HG03108 (cell line): ENCODE measurements around the gene GIT2.
"Not testable (repeated sequence)": the region's sequence is repeated elsewhere in the genome, so short reads cannot be mapped to it uniquely, and the experiment has no call there.

ENCODE experiments used
- ATAC-seq: cut with Tn5 transposase; IDR thresholded peaks from one replicate; pipeline ENCODE4 v1.9.1; 2021; ENCODE audit warnings: moderate library complexity; ENCODE audit not compliant: unreplicated experiment

The GIT2 gene

DNA sequence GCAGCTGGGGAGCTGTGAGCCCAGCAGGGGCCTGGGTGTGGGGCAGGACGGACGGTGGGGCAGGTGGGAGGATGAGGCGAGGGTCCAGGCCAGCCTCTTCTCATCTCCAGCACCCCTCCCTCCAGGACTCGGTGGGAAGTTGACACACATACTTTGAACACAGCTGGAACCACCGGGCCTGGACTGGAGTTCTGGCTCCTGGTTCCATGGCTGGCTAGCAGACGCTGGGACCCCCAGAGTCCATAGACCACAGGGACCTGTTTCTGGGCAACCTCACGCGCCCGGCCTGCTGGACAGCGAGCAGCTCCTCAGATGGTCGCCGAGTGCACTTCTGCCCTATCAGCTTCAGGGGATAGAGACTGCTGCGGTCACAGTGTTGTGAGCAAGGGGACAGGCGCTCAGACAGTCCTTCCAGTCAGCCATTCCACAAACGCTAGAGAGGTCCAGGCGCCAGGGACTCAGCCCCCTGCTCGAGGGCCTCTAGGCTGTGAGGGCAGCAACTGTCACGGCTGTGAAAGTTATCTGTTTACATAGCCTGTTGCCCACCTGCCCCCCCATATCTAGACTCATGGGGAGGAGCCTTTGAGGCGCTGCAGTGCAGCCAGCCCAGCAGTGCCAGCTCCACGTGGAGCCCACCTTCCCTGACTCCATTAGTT lies 70.9 kb downstream of the GIT2 start:
- no peak for ATAC-seq

GRCh38 chr12:109923481-109924245 lies 72.5 kb downstream of the GIT2 start:
- ATAC-seq = no peak

GRCh38 chr12:109923038-109923437 lies 73.1 kb downstream of the GIT2 start:
- ATAC-seq = no peak

DNA sequence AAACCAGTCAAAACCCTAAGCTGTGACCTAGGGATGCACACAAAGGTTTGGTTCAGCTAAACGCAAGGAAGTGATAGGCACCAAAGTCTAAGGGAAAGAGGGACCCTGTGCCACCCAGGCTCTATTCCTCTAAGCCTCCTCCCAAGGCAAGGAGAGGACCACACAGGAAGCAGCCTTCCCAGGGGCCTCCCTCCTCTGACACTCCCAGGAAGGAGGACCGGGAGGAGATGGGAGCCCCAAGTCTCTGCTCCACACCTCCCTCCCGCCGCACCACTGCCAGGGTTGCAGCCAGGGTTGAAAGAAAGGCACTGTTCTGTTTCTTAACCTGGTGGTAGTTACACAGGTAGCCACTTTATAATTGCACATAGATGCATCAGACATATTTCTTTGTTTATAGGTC lies 74.2 kb downstream of the GIT2 start:
- ATAC-seq = no peak

DNA sequence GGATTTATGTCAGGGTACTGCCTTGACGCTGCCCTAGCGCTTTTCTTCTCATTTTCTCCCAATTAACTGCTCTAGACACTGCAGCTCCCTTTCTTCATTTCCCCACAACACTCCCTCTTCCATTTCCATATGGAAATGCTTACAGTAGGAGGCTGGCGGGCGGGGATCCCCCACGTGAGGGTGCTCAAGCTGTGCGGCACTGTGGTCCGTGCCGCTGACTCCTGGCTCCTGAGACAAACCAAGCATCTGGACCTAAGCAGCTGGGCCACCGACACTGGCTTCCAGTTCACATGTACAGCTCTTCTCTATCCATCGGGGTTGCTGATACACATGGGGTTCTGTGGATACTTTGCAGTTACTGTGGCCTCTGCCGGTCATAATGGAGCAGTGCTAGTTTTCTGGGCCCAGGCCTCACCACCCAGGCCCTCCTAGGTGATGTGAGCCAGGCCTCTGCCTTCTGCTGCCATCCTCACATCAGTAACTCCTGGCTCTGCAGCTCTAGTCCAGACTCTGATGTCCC lies 75.8 kb downstream of the GIT2 start:
- no peak for ATAC-seq

DNA sequence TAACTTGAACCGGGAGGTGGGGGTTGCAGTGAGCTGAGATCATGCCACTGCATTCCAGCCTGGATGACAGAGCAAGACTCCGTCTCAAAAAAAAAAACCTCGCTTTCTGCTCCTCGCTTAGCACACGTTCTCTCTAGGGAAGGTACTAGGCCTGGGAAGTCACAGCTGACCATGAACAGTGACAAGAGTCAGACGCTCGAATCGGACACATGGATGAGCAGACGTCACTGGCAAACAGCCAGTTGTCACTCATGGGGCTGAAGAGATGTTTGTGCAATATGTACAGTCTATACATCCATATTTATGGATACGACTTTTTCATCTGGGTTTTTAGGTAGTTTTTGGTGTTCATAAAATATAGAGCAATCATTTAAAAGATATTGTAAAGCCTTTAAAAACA lies 76.7 kb downstream of the GIT2 start:
- ATAC-seq = no peak

GRCh38 chr12:109916045-109916444 lies 80.1 kb downstream of the GIT2 start:
- no peak for ATAC-seq

DNA sequence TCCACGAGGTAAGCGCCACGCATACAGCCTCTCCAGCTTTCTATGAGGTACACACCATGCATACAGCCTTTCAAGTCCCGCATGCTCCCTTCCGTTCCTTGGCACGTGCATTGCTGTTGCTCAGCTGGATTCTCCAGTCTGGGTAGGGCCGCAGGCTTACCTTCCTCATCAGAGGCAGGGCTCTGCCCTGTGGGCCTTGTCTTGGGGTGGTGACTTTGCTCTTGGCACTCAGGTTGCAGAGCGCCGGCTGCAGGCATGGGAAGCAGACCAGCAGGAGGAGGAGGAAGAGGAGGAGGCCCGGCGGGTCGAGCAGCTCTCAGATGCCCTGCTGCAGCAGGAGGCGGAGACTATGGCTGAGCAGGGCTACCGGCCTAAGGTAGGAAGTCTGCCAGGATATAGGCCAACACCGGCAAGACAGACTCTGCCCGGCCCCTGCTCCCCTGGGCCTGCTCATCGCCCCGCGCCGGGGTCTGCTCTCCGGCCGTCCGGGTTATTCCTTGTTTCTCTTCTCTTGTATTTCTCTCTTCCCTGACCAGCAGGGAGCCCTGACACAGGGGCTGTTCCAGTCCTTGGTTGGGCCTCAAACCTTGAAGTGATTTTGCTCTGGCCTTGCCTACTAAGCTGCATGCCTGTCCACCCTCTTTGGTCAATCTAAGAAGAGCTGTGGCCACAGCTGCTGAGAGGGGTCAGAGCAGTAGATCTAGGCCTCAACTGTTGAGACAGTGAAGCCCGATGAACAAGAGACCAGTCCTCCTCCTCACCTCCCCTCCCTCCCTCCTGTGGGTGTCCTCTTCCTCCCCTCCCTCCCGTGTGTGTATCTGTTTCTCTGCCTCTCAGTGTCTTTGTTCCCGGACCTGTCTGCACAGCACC lies 80.8 kb downstream of the GIT2 start:
- no peak for ATAC-seq

- no peak for ATAC-seq
Observed at GRCh38 chr12:109914461-109914860, 81.7 kb downstream of the GIT2 start.

DNA sequence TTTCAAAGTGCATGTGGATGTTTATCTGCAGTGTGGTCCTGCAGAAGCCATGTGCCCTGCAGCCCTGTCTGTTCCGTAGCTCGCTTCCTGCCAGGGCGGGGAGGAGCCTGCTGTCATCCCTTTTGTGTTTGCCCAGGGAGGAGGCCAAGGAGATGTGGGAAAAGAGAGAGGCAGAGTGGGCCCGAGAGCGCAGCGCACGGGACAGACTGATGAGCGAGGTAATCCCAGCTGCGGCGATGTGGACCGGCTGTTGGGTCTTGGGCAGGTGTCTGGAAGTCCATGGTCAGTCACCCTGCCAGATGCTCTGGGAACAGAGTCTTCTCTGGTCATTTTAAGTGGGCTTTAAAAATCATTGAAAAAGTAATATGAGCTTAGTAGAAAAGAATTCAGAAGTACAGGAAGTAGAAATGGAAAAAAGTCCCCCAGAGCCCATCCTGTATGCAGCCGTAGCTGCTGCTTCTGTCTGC lies 83.3 kb downstream of the GIT2 start:
- no peak for ATAC-seq

DNA sequence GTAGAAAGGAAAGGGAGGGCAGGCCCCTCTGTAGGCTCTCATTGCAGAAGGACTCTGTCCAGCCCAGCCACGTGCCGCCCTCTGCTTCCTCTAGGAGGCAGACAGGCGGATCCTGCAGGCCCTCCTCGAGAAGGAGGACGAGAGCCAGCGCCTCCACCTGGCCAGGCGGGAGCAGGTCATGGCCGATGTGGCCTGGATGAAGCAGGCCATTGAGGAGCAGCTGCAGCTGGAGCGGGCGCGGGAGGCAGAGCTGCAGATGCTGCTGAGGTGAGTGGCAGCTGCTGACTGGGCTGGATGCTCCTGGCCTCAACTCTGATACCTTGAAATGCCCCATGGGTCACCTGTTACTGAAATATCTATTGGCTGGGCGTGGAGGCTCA lies 85.2 kb downstream of the GIT2 start:
- ATAC-seq = no peak

DNA sequence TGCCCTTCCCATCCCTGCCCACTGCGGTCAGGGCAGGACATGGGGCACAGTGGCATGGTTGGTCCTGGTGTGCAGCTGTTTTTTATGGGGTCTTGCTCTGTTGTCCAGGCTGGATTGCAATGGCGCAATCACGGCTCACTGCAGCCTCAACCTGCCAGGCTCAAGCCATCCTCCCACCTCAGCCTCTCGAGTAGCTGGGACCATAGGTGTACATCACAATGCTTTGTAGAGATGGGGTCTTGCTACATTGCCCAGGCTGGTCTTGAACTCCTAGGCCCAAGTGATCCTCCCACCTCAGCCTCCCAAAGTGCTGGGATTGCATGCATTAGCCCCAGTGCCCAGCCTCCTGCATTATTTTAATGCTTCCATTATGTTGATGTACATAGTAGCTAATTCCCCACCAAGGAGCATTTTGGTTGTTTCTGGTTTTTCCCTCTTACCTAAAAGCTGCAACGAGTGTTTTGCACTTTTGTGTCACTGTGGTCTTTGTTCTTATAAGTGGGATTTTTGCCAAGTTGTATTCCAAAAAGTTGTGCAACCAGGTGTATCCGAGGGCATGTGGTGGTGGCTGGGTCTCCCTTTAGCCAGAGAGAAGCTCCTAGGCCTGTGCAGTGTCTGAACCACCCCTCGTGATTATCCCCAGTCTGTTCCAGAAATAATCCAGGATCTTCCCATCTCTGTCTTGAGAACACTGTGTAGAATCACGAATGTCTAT lies 85.8 kb downstream of the GIT2 start:
- no peak for ATAC-seq

- ATAC-seq = no peak
Observed at GRCh38 chr12:109905301-109905700, 90.9 kb downstream of the GIT2 start.

DNA sequence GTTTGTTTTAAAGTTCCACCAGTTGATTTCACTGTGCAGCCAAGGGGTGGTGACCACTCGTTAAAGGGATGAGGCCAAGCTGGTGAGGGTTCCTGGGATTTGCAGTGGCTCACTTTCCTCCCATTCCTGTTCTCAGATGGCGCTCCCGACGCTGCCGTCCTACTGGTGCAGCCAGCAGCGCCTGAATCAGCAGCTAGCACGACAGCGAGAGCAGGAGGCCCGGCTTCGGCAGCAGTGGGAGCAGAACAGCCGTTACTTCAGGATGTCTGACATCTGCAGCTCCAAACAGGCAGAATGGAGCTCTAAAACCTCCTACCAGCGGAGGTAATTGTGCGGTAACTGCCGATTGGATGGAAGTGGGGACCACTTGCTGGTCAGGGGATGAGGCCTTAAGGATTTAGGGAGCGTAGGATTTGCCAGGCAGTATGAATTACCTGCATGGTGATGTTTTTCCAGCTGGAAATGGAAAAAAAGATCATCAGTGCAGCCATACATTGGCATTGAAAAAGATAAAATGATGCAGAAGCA lies 93.2 kb downstream of the GIT2 start:
- ATAC-seq = no peak

DNA sequence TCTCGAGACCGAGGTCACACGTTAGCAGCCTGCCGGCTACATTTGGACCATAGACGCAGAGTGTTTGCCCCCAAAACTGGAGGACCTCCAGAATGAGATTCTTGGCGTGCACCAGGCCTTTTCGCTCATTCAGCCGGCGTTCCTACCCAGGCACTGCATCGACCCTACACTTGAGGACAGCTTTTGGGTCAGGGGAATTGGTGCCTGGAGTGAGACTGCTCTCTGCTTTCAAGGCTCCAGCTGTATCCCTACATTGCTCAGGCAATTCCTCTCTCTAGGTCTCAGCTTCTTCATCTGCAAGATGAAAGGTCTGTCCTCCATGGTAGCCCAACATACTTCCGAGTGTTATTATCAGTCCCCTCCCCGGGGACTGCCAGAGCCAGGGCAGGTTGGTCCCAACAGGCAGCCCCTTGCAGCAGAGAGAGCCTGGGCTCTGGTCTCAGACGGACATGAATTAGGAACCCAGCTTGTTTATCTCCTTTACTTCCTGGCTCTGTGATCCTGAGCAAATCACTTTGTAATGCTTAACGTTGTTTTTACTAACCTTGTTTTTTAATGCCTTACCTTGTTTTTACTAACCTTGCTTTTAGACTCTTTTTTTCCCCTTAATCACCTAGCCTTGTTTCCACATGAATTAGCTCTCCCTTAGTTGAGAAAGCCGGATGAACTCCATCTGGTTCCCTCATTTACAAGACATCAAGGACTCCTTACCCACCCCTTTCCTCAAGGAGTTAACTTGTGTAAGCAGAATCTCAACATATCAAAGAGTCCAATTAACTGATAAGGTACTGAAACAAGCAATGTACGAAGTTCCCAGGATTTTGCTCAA lies 95.2 kb downstream of the GIT2 start:
- ATAC-seq = no peak

DNA sequence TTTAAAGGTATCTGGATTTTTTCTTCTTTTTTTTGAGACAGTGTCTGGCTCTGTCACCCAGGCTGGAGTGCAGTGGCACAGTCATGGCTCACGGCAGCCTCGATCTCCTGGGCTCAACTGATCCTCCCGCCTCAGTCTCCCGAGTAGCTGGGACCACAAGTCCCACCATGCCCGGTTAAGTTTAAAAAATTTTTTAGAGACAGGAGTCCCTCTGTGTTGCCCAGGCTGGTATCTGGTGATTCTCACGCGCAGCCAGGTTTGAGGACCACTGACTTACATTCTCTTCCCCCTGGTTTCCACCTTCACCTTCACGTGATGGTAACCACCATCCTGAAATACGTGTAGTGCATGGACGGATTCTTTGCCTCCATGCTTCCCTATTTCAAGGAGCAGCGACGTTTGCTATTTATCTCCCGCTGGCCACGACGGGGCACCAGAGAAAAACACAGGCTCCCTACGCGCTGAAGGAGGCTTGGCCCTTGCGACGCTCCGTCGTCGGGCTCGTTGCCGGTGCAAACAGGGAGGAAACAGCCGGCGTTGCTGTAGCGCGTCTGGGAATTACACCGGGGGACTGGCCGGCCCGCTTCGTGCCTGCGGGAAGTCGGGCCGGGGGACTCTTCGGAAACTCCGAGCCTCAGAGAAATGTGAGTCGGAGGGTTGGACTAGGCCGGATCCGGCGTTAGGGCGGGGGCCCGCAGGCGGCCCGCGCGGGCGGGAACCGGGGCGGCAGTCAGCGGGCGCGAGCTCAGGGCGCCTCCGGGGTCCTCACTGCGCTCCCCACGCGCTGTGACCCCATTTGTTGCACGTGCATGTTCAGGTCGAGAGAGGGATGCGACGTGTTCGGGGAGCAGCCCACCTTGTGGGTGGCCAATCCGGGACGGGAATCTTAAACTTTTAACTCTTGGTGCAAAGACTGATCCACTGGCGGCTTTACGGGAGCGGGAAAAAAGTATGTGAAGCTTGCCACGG lies 96.1 kb downstream of the GIT2 start, which contains the start of gene TCHP:
TSS of gene TCHP (plus strand) at position 492 of the 969 bp plus-strand sequence. CDS start 2,753 bp downstream, outside the sequence.
- peak; percentile 61 for ATAC-seq

DNA sequence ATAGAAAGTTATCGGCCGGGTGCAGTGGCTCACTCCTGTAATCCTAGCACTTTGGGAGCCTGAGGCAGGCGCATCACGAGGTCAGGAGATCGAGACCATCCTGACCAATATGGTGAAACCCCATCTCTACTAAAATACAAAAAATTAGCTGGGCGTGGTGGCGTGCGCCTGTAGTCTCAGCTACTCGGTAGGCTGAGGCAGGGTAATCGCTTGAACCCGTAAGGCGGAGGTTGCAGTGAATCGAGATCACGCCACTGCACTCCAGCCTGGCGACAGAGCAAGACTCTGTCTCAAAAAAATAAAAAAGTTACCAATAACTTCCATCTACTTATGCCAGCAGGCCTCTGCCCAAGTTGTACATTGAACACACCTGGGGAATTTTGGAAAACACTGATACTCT lies 96.8 kb downstream of the GIT2 start:
- ATAC-seq = not testable (repeated sequence)

GRCh38 chr12:109897029-109897428 lies 99.1 kb downstream of the GIT2 start:
- ATAC-seq = no peak
